ENCODE data around the gene RPRD2. TPM values are rescaled to one million over a fixed set of nuclear protein-coding genes. Genes with fewer than 3 reads are reported as not detected.

The RPRD2 gene

DNA sequence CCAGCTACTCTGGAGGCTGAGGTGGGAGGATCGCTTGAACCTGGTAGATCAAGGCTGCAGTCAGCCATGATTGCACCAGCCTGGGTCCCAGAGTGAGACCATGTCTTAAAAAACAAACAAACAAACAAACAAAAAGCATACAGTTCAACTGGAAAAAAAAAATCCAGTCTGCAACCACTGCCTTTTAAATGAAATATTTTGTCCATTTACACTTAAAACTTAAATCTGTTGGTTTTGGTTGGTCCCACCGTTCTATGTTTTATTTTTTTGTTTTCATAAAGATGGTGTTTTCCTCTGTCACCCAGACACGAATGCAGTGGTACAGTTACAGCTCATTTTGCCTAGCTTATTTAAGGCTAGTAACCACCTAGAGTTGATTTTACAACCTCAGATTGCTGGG lies 161.4 kb downstream of the RPRD2 start:
- Histone ChIP-seq H3K27ac (replicated peaks) (no peak overlapping the region), H3K4me3 (replicated peaks; ENCODE audit: insufficient read depth, low read length) (no peak overlapping the region), H3K27me3 (ENCODE audit: insufficient read depth, poor library complexity, severe bottlenecking) (no peaks in the 10 kb centered on the region)
- no peak for DNase-seq (ENCODE audit: low read depth in 1 of 2, low spot score in 1 of 2)
- TF ChIP-seq SPI1 (IDR thresholded peaks at IDR 0.05; ENCODE audit: borderline replicate concordance, low read depth) = no peak
- TF ChIP-seq POLR2AphosphoS5 (IDR thresholded peaks at IDR 0.05; ENCODE audit: low read depth) = no peak
- TF ChIP-seq GABPA (IDR thresholded peaks at IDR 0.05; ENCODE audit: low read depth) = no peak
- TF ChIP-seq, protein P1, sequence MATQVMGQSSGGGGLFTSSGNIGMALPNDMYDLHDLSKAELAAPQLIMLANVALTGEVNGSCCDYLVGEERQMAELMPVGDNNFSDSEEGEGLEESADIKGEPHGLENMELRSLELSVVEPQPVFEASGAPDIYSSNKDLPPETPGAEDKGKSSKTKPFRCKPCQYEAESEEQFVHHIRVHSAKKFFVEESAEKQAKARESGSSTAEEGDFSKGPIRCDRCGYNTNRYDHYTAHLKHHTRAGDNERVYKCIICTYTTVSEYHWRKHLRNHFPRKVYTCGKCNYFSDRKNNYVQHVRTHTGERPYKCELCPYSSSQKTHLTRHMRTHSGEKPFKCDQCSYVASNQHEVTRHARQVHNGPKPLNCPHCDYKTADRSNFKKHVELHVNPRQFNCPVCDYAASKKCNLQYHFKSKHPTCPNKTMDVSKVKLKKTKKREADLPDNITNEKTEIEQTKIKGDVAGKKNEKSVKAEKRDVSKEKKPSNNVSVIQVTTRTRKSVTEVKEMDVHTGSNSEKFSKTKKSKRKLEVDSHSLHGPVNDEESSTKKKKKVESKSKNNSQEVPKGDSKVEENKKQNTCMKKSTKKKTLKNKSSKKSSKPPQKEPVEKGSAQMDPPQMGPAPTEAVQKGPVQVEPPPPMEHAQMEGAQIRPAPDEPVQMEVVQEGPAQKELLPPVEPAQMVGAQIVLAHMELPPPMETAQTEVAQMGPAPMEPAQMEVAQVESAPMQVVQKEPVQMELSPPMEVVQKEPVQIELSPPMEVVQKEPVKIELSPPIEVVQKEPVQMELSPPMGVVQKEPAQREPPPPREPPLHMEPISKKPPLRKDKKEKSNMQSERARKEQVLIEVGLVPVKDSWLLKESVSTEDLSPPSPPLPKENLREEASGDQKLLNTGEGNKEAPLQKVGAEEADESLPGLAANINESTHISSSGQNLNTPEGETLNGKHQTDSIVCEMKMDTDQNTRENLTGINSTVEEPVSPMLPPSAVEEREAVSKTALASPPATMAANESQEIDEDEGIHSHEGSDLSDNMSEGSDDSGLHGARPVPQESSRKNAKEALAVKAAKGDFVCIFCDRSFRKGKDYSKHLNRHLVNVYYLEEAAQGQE (IDR thresholded peaks at IDR 0.05; ENCODE audit: insufficient replicate concordance, low read depth) = no peak
- TF ChIP-seq, protein P2, sequence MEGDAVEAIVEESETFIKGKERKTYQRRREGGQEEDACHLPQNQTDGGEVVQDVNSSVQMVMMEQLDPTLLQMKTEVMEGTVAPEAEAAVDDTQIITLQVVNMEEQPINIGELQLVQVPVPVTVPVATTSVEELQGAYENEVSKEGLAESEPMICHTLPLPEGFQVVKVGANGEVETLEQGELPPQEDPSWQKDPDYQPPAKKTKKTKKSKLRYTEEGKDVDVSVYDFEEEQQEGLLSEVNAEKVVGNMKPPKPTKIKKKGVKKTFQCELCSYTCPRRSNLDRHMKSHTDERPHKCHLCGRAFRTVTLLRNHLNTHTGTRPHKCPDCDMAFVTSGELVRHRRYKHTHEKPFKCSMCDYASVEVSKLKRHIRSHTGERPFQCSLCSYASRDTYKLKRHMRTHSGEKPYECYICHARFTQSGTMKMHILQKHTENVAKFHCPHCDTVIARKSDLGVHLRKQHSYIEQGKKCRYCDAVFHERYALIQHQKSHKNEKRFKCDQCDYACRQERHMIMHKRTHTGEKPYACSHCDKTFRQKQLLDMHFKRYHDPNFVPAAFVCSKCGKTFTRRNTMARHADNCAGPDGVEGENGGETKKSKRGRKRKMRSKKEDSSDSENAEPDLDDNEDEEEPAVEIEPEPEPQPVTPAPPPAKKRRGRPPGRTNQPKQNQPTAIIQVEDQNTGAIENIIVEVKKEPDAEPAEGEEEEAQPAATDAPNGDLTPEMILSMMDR (IDR thresholded peaks at IDR 0.05; ENCODE audit: insufficient read depth, low read length) = no peak

Small RNA genes within 50 kb of the gene (microRNA-seq; reads per million reads assigned to microRNA genes)
- gene MIR6878 = not detected
